ENCODE results near the gene FAM20A. TPM values are rescaled to one million over a fixed set of nuclear protein-coding genes. Genes with fewer than 3 reads are reported as not detected.

Gene FAM20A
- total and polyA plus RNA-seq, 2 of the 8 experiments (the other 6 are each of a cell fraction or from before 2014, with no cell fraction given): 3.6 to 11.9 TPM

GRCh38 chr17:68616334-68616733, 15.2 kb upstream of the FAM20A start:
- Histone ChIP-seq H4K5ac (ENCODE audit: insufficient read length, low read depth, low read length) (no peak overlapping the region), H3K27ac (ENCODE audit: low read depth, low read length) (no peak overlapping the region), H3K27me3 (replicated peaks in 1 of 4; ENCODE audit: control insufficient read depth in 3 of 4, extremely low read depth in 1 of 4, insufficient read depth in 3 of 4, low read length in 3 of 4) (no peaks in the 10 kb centered on the region), H3K23me2 (ENCODE audit: low read depth, low read length) (no peaks in the 10 kb centered on the region), H2BK5ac (ENCODE audit: low read depth, low read length) (no peak overlapping the region), H2BK120ac (replicated peaks; ENCODE audit: low read depth, low read length) (no peak overlapping the region), H3K9ac (replicated peaks in 1 of 4; ENCODE audit: extremely low read depth in 1 of 4, low read depth in 3 of 4, low read length in 3 of 4) (no peak overlapping the region), H3K4me2 (ENCODE audit: insufficient read depth in 1 of 2, low read depth in 2 of 2, low read length in 2 of 2) (no peak overlapping the region), H3K18ac (ENCODE audit: extremely low read depth, low read length) (no peak overlapping the region), H4K91ac (replicated peaks; ENCODE audit: insufficient read length, low read length) (no peak overlapping the region), H3K4me1 (replicated peaks in 1 of 4; ENCODE audit: control insufficient read depth in 3 of 4, insufficient read depth in 4 of 4, low read length in 3 of 4) (no peaks in the 10 kb centered on the region), H3K79me2 (ENCODE audit: control insufficient read depth in 1 of 2, insufficient read depth in 2 of 2, low read length in 2 of 2) (no peaks in the 10 kb centered on the region), H3K9me3 (ENCODE audit: insufficient read depth in 2 of 2, low read depth in 1 of 2, low read length in 1 of 2) (no peaks in the 10 kb centered on the region), H2BK20ac (ENCODE audit: low read length) (no peak overlapping the region), H3K56ac (replicated peaks; ENCODE audit: insufficient read length, low read depth, low read length) (no peak overlapping the region), H3K79me1 (ENCODE audit: low read depth, low read length) (no peaks in the 10 kb centered on the region), H4K20me1 (replicated peaks in 1 of 2; ENCODE audit: control insufficient read depth in 1 of 2, insufficient read depth in 2 of 2, low read length in 2 of 2) (no peaks in the 10 kb centered on the region), H4K8ac (ENCODE audit: extremely low read depth, insufficient read depth, low read length) (no peak overlapping the region), H2AK5ac (ENCODE audit: low read depth, low read length) (no peak overlapping the region), H2BK12ac (ENCODE audit: low read depth, low read length) (no peak overlapping the region), H2BK15ac (ENCODE audit: low read length) (no peak overlapping the region), H2AFZ (ENCODE audit: low read length) (no peak overlapping the region), H3K4ac (replicated peaks; ENCODE audit: insufficient read length, low read depth, low read length) (no peak overlapping the region), H3K14ac (ENCODE audit: insufficient read length) (no peak overlapping the region), H3K36me3 (ENCODE audit: control insufficient read depth in 2 of 4, insufficient read depth in 4 of 4, low read length in 3 of 4) (no peaks in the 10 kb centered on the region), H3K23ac (ENCODE audit: insufficient read length) (no peak overlapping the region), H3K4me3 (ENCODE audit: extremely low read depth in 1 of 4, insufficient read depth in 2 of 4, low read depth in 3 of 4, low read length in 4 of 4) (no peak overlapping the region)
- ChIA-PET CTCF (ENCODE audit: partially characterized antibody) (interaction anchor here (3.8 kb wide), 1 partner anchor 83 kb away, joined by 21 read pairs; no protein-coding TSS in a partner anchor), POLR2A (ENCODE audit: partially characterized antibody) (interaction anchor here (1.4 kb wide), 1 partner anchor 13 kb away, joined by 3 read pairs; no protein-coding TSS in a partner anchor)
- DNase-seq (ENCODE audit: low read depth in 1 of 2, low spot score in 2 of 2) (no peak), FAIRE-seq (no peak)
- no peak for TF ChIP-seq CHD7 (IDR thresholded peaks at IDR 0.05; ENCODE audit: insufficient replicate concordance, low read length)
